SK-N-MC (cell line): ENCODE measurements around the gene TPPP.

Experiments used
- EZH2 ChIP-seq: fragments of 200-600 bp; sonication (generic); IDR thresholded peaks from one replicate; pipeline ENCODE4 v1.6.1; 2017; ENCODE audit warnings: antibody characterized with exemption
- POLR2AphosphoS5 ChIP-seq: IDR thresholded peaks from 2 replicates; pipeline ENCODE4 v1.6.1; 2012; ENCODE audit warnings: mild to moderate bottlenecking, low read depth, low read length, borderline replicate concordance

- TF ChIP-seq POLR2AphosphoS5 (no peak), EZH2 (no peak)
Measured at GRCh38 chr5:669111-669841, 23.9 kb downstream of the TPPP start.
